Muscle layer of duodenum (tissue), 2 donors: ENCODE data around the gene GNL2.
"Not testable (repeated sequence)": the region's sequence is repeated elsewhere in the genome, so short reads cannot be mapped to it uniquely, and the experiment has no call there.

Experiments used
- H3K27ac ChIP-seq: one replicate; pipeline ENCODE4 v1.7.0; 2013; ENCODE audit warnings: mild to moderate bottlenecking, low read length
- H3K27me3 ChIP-seq: one replicate; pipeline ENCODE4 v1.7.0; 2013; ENCODE audit warnings: low read depth, mild to moderate bottlenecking, control low read depth, low read length
- H3K36me3 ChIP-seq, 2 donors: one replicate each; pipeline ENCODE4 v1.7.0; 2013; ENCODE audit warnings: low read length in 2 of 2, control low read depth in 1 of 2, mild to moderate bottlenecking in 1 of 2; ENCODE audit not compliant: insufficient read depth in 2 of 2, control insufficient read depth in 1 of 2
- H3K4me1 ChIP-seq, 2 donors: one replicate each; pipeline ENCODE4 v1.7.0; 2013; ENCODE audit warnings: low read length in 2 of 2, mild to moderate bottlenecking in 2 of 2, control low read depth in 1 of 2, moderate library complexity in 1 of 2; ENCODE audit not compliant: insufficient read depth in 2 of 2, control insufficient read depth in 1 of 2
- H3K4me3 ChIP-seq, 2 donors: one replicate each; pipeline ENCODE4 v1.7.0; 2013; ENCODE audit warnings: low read length in 2 of 2, low read depth in 1 of 2, mild to moderate bottlenecking in 1 of 2
- H3K9me3 ChIP-seq, 2 donors: one replicate each; pipeline ENCODE4 v1.7.0; 2013; ENCODE audit warnings: low read length in 2 of 2, control low read depth in 1 of 2, mild to moderate bottlenecking in 1 of 2; ENCODE audit not compliant: control insufficient read depth in 1 of 2
- donor health status: healthy.

The GNL2 gene

GRCh38 chr1:37606481-37607263 is 10.9 kb upstream of the GNL2 start:
- Histone ChIP-seq H3K4me1 (peaks cover 0 to 16% of the 10 kb centered on the region in 2 donors), H3K4me3 (no peak overlapping the region), H3K36me3 (no peaks in the 10 kb centered on the region), H3K9me3 (no peaks in the 10 kb centered on the region), H3K27me3 (peaks cover 5% of the 10 kb centered on the region), H3K27ac (no peak overlapping the region)

- Histone ChIP-seq H3K4me1 (peaks cover 0 to 16% of the 10 kb centered on the region in 2 donors), H3K27me3 (peaks cover 5% of the 10 kb centered on the region), H3K4me3 (no peak overlapping the region), H3K36me3 (no peaks in the 10 kb centered on the region), H3K27ac (no peak overlapping the region), H3K9me3 (no peaks in the 10 kb centered on the region)
Observed at GRCh38 chr1:37605806-37606474, 10.2 kb upstream of the GNL2 start.

- Histone ChIP-seq H3K9me3 (no peaks in the 10 kb centered on the region), H3K4me1 (peaks cover 0 to 16% of the 10 kb centered on the region in 2 donors), H3K4me3 (no peak overlapping the region), H3K27ac (no peak overlapping the region), H3K27me3 (peaks cover 5% of the 10 kb centered on the region), H3K36me3 (no peaks in the 10 kb centered on the region)
Observed at GRCh38 chr1:37605061-37605650, 9.4 kb upstream of the GNL2 start.

- Histone ChIP-seq H3K27ac (no peak overlapping the region), H3K9me3 (no peaks in the 10 kb centered on the region), H3K4me1 (peaks cover 0 to 16% of the 10 kb centered on the region in 2 donors), H3K27me3 (peaks cover 5% of the 10 kb centered on the region), H3K4me3 (no peak overlapping the region), H3K36me3 (no peaks in the 10 kb centered on the region)
Observed at GRCh38 chr1:37602750-37603694, 7.3 kb upstream of the GNL2 start.

GRCh38 chr1:37601441-37601840 is 5.7 kb upstream of the GNL2 start:
- Histone ChIP-seq H3K9me3 (no peaks in the 10 kb centered on the region), H3K4me3 (no peak overlapping the region), H3K27ac (no peak overlapping the region), H3K4me1 (peaks cover 0 to 16% of the 10 kb centered on the region in 2 donors), H3K36me3 (no peaks in the 10 kb centered on the region), H3K27me3 (peaks cover 5% of the 10 kb centered on the region)

GRCh38 chr1:37599940-37600339 is 4.2 kb upstream of the GNL2 start:
- Histone ChIP-seq H3K9me3 (no peaks in the 10 kb centered on the region), H3K27me3 (peaks cover 5% of the 10 kb centered on the region), H3K4me1 (peaks cover 0 to 12% of the 10 kb centered on the region in 2 donors), H3K4me3 (no peak overlapping the region), H3K36me3 (no peaks in the 10 kb centered on the region), H3K27ac (no peak overlapping the region)

GRCh38 chr1:37596182-37596667 is 488 bp upstream of the GNL2 start:
- Histone ChIP-seq H3K4me1 (peaks cover 0 to 20% of the 10 kb centered on the region in 2 donors), H3K27ac (peak overlapping the region; percentile 87), H3K9me3 (no peaks in the 10 kb centered on the region), H3K4me3 (peak overlapping the region; percentile 99), H3K36me3 (peaks cover 13% of the 10 kb centered on the region in 2 donors), H3K27me3 (no peaks in the 10 kb centered on the region)

- Histone ChIP-seq H3K4me3 (no peak overlapping the region), H3K9me3 (no peaks in the 10 kb centered on the region), H3K4me1 (peaks cover 0 to 20% of the 10 kb centered on the region in 2 donors), H3K36me3 (peaks cover 34% of the 10 kb centered on the region in 2 donors), H3K27ac (no peak overlapping the region), H3K27me3 (no peaks in the 10 kb centered on the region)
Observed at GRCh38 chr1:37593726-37594125, 2.0 kb downstream of the GNL2 start.

- H3K4me3 ChIP-seq = no peak overlapping the region
- H3K36me3 ChIP-seq = peaks cover 54 to 70% of the 10 kb centered on the region in 2 donors
- H3K27ac ChIP-seq = no peak overlapping the region
- H3K9me3 ChIP-seq = no peaks in the 10 kb centered on the region
- peaks cover 0 to 7% of the 10 kb centered on the region in 2 donors for H3K4me1 ChIP-seq
- H3K27me3 ChIP-seq = no peaks in the 10 kb centered on the region
Observed at GRCh38 chr1:37588939-37589338, 6.8 kb downstream of the GNL2 start.

- not testable (repeated sequence) for H3K4me3 ChIP-seq, H3K9me3 ChIP-seq, H3K4me1 ChIP-seq, H3K27ac ChIP-seq, H3K27me3 ChIP-seq
- H3K36me3 ChIP-seq = peaks cover 54 to 78% of the 10 kb centered on the region in 2 donors
Observed at GRCh38 chr1:37584544-37584943, 11.2 kb downstream of the GNL2 start.
